NT2/D1 (cell line): ENCODE data around the gene PLA2G4D.

Experiments used
- SUZ12 ChIP-seq: IDR thresholded peaks from 2 replicates; pipeline ENCODE4 v1.6.1; 2011; ENCODE audit not compliant: insufficient read length, insufficient read depth; ENCODE audit errors: extremely low read depth
- YY1 ChIP-seq: IDR thresholded peaks from 2 replicates; pipeline ENCODE4 v1.6.1; 2011; ENCODE audit not compliant: insufficient read length, insufficient read depth
- ZNF274 ChIP-seq: IDR thresholded peaks from 2 replicates; pipeline ENCODE4 v1.6.1; 2011; ENCODE audit warnings: mild to moderate bottlenecking, low read depth, low read length

GRCh38 chr15:42138411-42138810 lies 44.0 kb upstream of the PLA2G4D start:
- TF ChIP-seq YY1, result no peak
- TF ChIP-seq SUZ12, result no peak
- no peak for TF ChIP-seq ZNF274
